Psoas muscle (tissue), 8 donors: Measurements from ENCODE around the gene CEP290. TPM values are rescaled to one million over a fixed set of nuclear protein-coding genes. Genes with fewer than 3 reads are reported as not detected.
A peak's percentile ranks its signal among the peaks of the same experiment; 100 is the strongest.

ENCODE experiments used
- ATAC-seq, 4 donors: fragments of 200-7000 bp; cut with Tn5 transposase; one replicate each; pipeline ENCODE4 v1.9.1; 2020; ENCODE audit warnings: moderate library complexity in 3 of 4, mild to moderate bottlenecking in 2 of 4
- DNase-seq, 2 donors: peaks; one replicate each; pipeline ENCODE4 v3.0.0-alpha.2; 2020
- H3K27ac ChIP-seq: fragments of 200-600 bp; one replicate; pipeline ENCODE4 v1.8.0; 2022
- H3K27me3 ChIP-seq, 3 donors: fragments of 200-600 bp in 1 of 3; one replicate each; pipeline versions ENCODE4 v1.6.1 to v1.8.0; 2013 to 2022; ENCODE audit warnings: low read length in 2 of 3, mild to moderate bottlenecking in 2 of 3, moderate library complexity in 1 of 3; ENCODE audit not compliant: insufficient read depth in 3 of 3
- H3K36me3 ChIP-seq, 2 donors: fragments of 200-600 bp in 1 of 2; one replicate each; pipeline versions ENCODE4 v1.6.1 to v1.8.0; 2013 to 2022; ENCODE audit warnings: low read depth in 1 of 2, mild to moderate bottlenecking in 1 of 2, moderate library complexity in 1 of 2; ENCODE audit not compliant: insufficient read depth in 1 of 2
- H3K4me1 ChIP-seq: fragments of 200-600 bp; one replicate; pipeline ENCODE4 v1.8.0; 2022
- H3K4me3 ChIP-seq: fragments of 200-600 bp; one replicate; pipeline ENCODE4 v1.8.0; 2022; ENCODE audit warnings: mild to moderate bottlenecking
- H3K9me3 ChIP-seq: fragments of 200-600 bp; one replicate; pipeline ENCODE4 v1.8.0; 2022
- CTCF ChIP-seq: fragments of 200-600 bp; IDR thresholded peaks from one replicate; pipeline ENCODE4 v1.8.0; 2022; ENCODE audit warnings: antibody characterized with exemption
- WGBS, 3 donors: extraction: QIAGEN DNeasy Blood & Tissue Kit; methylation state at CpG; one replicate each; pipeline versions ENCODE4 v1.1.6 to v1.1.7; 2013; 5-methylcytosine and 5-hydroxymethylcytosine counted together
- intact Hi-C, 2 donors: fragments of 100-400 bp; cut with DNase I; formaldehyde crosslinking; loops; one replicate each; pipeline versions ENCODE4 v1.11.0 to v1.14.2; 2022
- polyA plus RNA-seq, 3 donors: library from polyadenylated mRNA; stranded (reverse); fragments of 200-250 nt; gene quantifications; one replicate each; pipeline ENCODE4 v1.2.3, GENCODE V29; 2013
- total RNA-seq, 4 donors: library from RNA; stranded (reverse); fragmentation: NEBNext Ultra II Directional in 2 of 4; extraction: Animal tissue kit (Norgen Biotek cat#: 25700) in 2 of 4; gene quantifications; one replicate each; pipeline versions ENCODE4 v1.2.1 to v1.2.4, GENCODE V29; 2021 to 2023
- donor health status: healthy with polysubstance abuse.
- donor health status: DM: no; HTN: no; CAD: no; lungs with moderate emphysema.
- donor health status: Bipolar disorder and iron deficiency.
- donor health status: healthy.
- donor health status: DM: yes; HTN: yes; CAD: no.
- donor health status: DM: no; HTN: no; CAD: no.
- donor health status: DM: no; HTN: no; CAD: no.
- donor health status: DM: yes; HTN: yes; CAD: no.

The CEP290 gene
- total and polyA plus RNA-seq, 7 donors = 1.8 to 7.8 (median 4.5) TPM

- peaks cover 0 to 76% of the 10 kb centered on the region in 2 donors for H3K36me3 ChIP-seq
- no peak for ATAC-seq
Observed at GRCh38 chr12:88058719-88059077, 83.2 kb downstream of the CEP290 start.

GRCh38 chr12:88057994-88058718 lies 83.7 kb downstream of the CEP290 start:
- no peak for TF ChIP-seq CTCF
- Histone ChIP-seq H3K4me3 (no peak overlapping the region), H3K9me3 (no peaks in the 10 kb centered on the region), H3K4me1 (no peaks in the 10 kb centered on the region), H3K36me3 (peaks cover 0 to 80% of the 10 kb centered on the region in 2 donors), H3K27me3 (no peaks in the 10 kb centered on the region), H3K27ac (no peak overlapping the region)
- ATAC-seq (no peak), DNase-seq (no peak)
- intact Hi-C loops = no loop called here
- 94 to 98% (median 96%) methylated on average over 4 of the region's 4 CpGs for WGBS, 3 donors

More at GRCh38 chr12:88058719-88059077, 83.2 kb downstream of the CEP290 start:
- intact Hi-C loops = no loop called here
- Histone ChIP-seq H3K4me1 (no peaks in the 10 kb centered on the region), H3K27me3 (no peaks in the 10 kb centered on the region), H3K27ac (no peak overlapping the region), H3K4me3 (no peak overlapping the region), H3K9me3 (no peaks in the 10 kb centered on the region)
- no peak for DNase-seq
- 93 to 100% (median 94%) methylated on average over 1 of the region's 1 CpG for WGBS, 3 donors
- TF ChIP-seq CTCF = no peak

GRCh38 chr12:88056571-88056970 lies 85.3 kb downstream of the CEP290 start:
- WGBS, 3 donors = 81 to 83% (median 82%) methylated on average over 2 of the region's 2 CpGs
- Histone ChIP-seq H3K4me1 (no peaks in the 10 kb centered on the region), H3K27ac (no peak overlapping the region), H3K36me3 (peaks cover 0 to 81% of the 10 kb centered on the region in 2 donors), H3K4me3 (no peak overlapping the region), H3K9me3 (no peaks in the 10 kb centered on the region), H3K27me3 (no peaks in the 10 kb centered on the region)
- intact Hi-C loops = no loop called here
- TF ChIP-seq CTCF = no peak
- DNase-seq (no peak), ATAC-seq (no peak)

- ATAC-seq = peak in 1 of 4 donors; percentile 40
- Histone ChIP-seq H3K27ac (no peak overlapping the region), H3K27me3 (no peaks in the 10 kb centered on the region), H3K4me1 (no peaks in the 10 kb centered on the region), H3K9me3 (no peaks in the 10 kb centered on the region), H3K4me3 (no peak overlapping the region), H3K36me3 (peaks cover 2 to 81% of the 10 kb centered on the region in 2 donors)
- intact Hi-C loops = loop anchor here in 1 of 2 donors (1.0 kb wide), 1 partner anchor 15 kb away; no protein-coding TSS in a partner anchor
- TF ChIP-seq CTCF = peak; percentile 26
- WGBS, 3 donors = 85 to 95% (median 95%) methylated on average over 1 of the region's 1 CpG
- DNase-seq = no peak
Observed at GRCh38 chr12:88052686-88053085, 89.2 kb downstream of the CEP290 start.

GRCh38 chr12:88044035-88044434 lies 97.9 kb downstream of the CEP290 start:
- no peak for TF ChIP-seq CTCF
- Histone ChIP-seq H3K27me3 (no peaks in the 10 kb centered on the region), H3K4me1 (no peaks in the 10 kb centered on the region), H3K4me3 (no peak overlapping the region), H3K9me3 (no peaks in the 10 kb centered on the region), H3K36me3 (peaks cover 9 to 80% of the 10 kb centered on the region in 2 donors), H3K27ac (no peak overlapping the region)
- ATAC-seq (no peak), DNase-seq (no peak)
- intact Hi-C loops = loop anchor here in 1 of 2 donors (10.0 kb wide), 1 partner anchor 91 kb away; no protein-coding TSS in a partner anchor
- WGBS, 3 donors = 96 to 98% (median 98%) methylated on average over 5 of the region's 5 CpGs
